ENCODE data around the gene DHX15. TPM values are rescaled to one million over a fixed set of nuclear protein-coding genes. Genes with fewer than 3 reads are reported as not detected.

Gene DHX15
- total RNA-seq, 2 donors from 2014 or later = 135 to 149 TPM

GRCh38 chr4:24517676-24518075, 66.7 kb downstream of the DHX15 start:
- H3K36me3 ChIP-seq = no peaks in the 10 kb centered on the region
- no peaks in the 10 kb centered on the region for H3K27me3 ChIP-seq
- H3K9ac ChIP-seq (ENCODE audit: low read depth in 2 of 2, low read length in 2 of 2) = no peak overlapping the region
- H3K9me3 ChIP-seq = no peaks in the 10 kb centered on the region
- H3K4me1 ChIP-seq = no peaks in the 10 kb centered on the region
- no peak overlapping the region for H3K27ac ChIP-seq
- intact Hi-C loops (cut with DNase I) = loop anchor here (10.0 kb wide), 1 partner anchor 167 kb away; no protein-coding TSS in a partner anchor
- no peak for DNase-seq
- no peak overlapping the region for H3K4me3 ChIP-seq
- TF ChIP-seq CTCF (IDR thresholded peaks at IDR 0.05) = no peak

- Histone ChIP-seq H3K4me3 (no peak overlapping the region), H3K9ac (ENCODE audit: low read depth in 2 of 2, low read length in 2 of 2) (no peak overlapping the region), H3K27ac (no peak overlapping the region), H3K27me3 (no peaks in the 10 kb centered on the region), H3K36me3 (no peaks in the 10 kb centered on the region), H3K4me1 (no peaks in the 10 kb centered on the region), H3K9me3 (no peaks in the 10 kb centered on the region)
- TF ChIP-seq CTCF (IDR thresholded peaks at IDR 0.05) = no peak
- no peak for DNase-seq
- intact Hi-C loops (cut with DNase I) = loop anchor here (10.0 kb wide), 1 partner anchor 168 kb away; no protein-coding TSS in a partner anchor
Observed at GRCh38 chr4:24516926-24517325, 67.4 kb downstream of the DHX15 start.

- no peak overlapping the region for H3K9ac ChIP-seq (ENCODE audit: low read depth in 2 of 2, low read length in 2 of 2)
- no peak overlapping the region for H3K4me3 ChIP-seq
- no peaks in the 10 kb centered on the region for H3K27me3 ChIP-seq
- intact Hi-C loops (cut with DNase I) = loop anchor here (10.0 kb wide), 1 partner anchor 169 kb away; no protein-coding TSS in a partner anchor
- no peaks in the 10 kb centered on the region for H3K9me3 ChIP-seq
- DNase-seq = no peak
- no peaks in the 10 kb centered on the region for H3K4me1 ChIP-seq
- no peak overlapping the region for H3K27ac ChIP-seq
- no peaks in the 10 kb centered on the region for H3K36me3 ChIP-seq
- TF ChIP-seq CTCF (IDR thresholded peaks at IDR 0.05) = no peak
Observed at GRCh38 chr4:24515698-24516097, 68.7 kb downstream of the DHX15 start.

GRCh38 chr4:24514808-24515207, 69.5 kb downstream of the DHX15 start:
- no peak for TF ChIP-seq CTCF (IDR thresholded peaks at IDR 0.05)
- Histone ChIP-seq H3K9me3 (no peaks in the 10 kb centered on the region), H3K4me3 (no peak overlapping the region)

GRCh38 chr4:24513718-24514117, 70.6 kb downstream of the DHX15 start:
- TF ChIP-seq CTCF (IDR thresholded peaks at IDR 0.05) = no peak
- Histone ChIP-seq H3K36me3 (no peaks in the 10 kb centered on the region), H3K4me3 (no peak overlapping the region), H3K9me3 (no peaks in the 10 kb centered on the region), H3K4me1 (no peaks in the 10 kb centered on the region), H3K9ac (ENCODE audit: low read depth in 2 of 2, low read length in 2 of 2) (no peak overlapping the region), H3K27me3 (no peaks in the 10 kb centered on the region), H3K27ac (no peak overlapping the region)
- intact Hi-C loops (cut with DNase I) = loop anchor here (10.0 kb wide), 1 partner anchor 171 kb away; no protein-coding TSS in a partner anchor
- no peak for DNase-seq

More at GRCh38 chr4:24514808-24515207, 69.5 kb downstream of the DHX15 start:
- intact Hi-C loops (cut with DNase I) = loop anchor here (10.0 kb wide), 1 partner anchor 170 kb away; no protein-coding TSS in a partner anchor
- Histone ChIP-seq H3K27me3 (no peaks in the 10 kb centered on the region), H3K36me3 (no peaks in the 10 kb centered on the region), H3K4me1 (no peaks in the 10 kb centered on the region), H3K27ac (no peak overlapping the region), H3K9ac (ENCODE audit: low read depth in 2 of 2, low read length in 2 of 2) (no peak overlapping the region)
- no peak for DNase-seq

Measured in colonic mucosa (tissue), 4 donors.